GM12801 (cell line): ENCODE measurements around the gene RNPS1.

ENCODE experiments used
- TF ChIP-seq, protein P1 (sequence below): IDR thresholded peaks from one replicate; pipeline ENCODE4 v1.5.1; 2011; ENCODE audit warnings: control low read depth; ENCODE audit not compliant: insufficient read length; ENCODE audit errors: extremely low read depth

RNPS1 gene

DNA sequence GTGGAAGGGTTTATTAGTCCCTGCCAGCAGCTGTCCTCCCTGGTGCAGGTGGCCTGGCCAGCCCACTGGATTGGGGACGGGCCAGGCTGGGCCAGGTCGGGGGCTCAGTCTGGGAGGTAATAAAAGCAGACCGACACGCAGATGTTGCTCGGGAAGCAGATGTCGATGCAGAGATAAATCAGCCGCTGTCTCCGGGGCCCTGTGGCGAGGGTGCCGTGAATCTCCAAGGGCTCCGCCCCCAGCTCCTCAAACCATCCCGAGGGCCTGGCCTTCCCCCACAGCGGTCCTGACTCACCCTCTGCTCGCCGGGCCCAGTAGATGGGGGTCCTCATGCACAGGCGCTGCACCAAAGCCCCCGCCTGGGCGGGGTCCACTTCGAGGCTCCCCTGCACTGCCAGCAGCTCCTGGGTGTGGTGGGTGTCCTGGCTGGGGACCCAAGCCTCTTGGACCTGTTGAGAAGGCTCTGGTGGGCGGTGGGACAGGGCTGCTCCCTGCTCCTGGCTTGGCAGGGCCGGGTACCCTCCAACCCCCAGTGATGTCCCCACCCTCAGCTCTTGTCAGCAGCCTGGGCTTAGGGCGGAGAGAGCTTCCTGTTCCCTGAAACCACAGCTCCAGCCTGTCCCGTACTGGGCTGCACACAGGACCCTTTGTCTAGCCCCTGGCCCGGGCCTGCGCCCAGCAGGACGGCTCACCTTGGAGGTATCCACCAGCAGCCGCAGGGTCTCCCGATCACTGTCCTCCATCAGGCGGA lies 58.5 kb downstream of the RNPS1 start:
- TF ChIP-seq, protein P1, sequence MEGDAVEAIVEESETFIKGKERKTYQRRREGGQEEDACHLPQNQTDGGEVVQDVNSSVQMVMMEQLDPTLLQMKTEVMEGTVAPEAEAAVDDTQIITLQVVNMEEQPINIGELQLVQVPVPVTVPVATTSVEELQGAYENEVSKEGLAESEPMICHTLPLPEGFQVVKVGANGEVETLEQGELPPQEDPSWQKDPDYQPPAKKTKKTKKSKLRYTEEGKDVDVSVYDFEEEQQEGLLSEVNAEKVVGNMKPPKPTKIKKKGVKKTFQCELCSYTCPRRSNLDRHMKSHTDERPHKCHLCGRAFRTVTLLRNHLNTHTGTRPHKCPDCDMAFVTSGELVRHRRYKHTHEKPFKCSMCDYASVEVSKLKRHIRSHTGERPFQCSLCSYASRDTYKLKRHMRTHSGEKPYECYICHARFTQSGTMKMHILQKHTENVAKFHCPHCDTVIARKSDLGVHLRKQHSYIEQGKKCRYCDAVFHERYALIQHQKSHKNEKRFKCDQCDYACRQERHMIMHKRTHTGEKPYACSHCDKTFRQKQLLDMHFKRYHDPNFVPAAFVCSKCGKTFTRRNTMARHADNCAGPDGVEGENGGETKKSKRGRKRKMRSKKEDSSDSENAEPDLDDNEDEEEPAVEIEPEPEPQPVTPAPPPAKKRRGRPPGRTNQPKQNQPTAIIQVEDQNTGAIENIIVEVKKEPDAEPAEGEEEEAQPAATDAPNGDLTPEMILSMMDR: no peak

DNA sequence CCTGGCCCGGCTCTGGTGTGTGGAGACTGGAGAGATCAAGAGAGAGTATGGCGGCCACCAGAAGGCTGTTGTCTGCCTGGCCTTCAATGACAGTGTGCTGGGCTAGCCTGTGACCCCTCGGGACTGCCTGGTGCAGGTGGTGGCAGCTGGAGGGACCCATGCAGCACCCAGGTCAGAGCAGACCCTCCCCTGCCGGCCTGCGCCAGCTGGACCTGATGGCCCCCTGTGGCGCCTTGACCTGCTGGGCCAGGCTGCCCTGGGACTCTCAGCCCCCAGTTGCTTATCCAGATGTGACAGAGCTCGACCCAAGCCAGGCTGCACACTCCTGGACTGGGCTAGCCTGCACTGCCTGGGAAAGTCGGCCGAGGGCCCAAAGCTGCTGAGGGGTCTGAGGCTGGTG lies 59.2 kb downstream of the RNPS1 start:
- TF ChIP-seq, protein P1: no peak

DNA sequence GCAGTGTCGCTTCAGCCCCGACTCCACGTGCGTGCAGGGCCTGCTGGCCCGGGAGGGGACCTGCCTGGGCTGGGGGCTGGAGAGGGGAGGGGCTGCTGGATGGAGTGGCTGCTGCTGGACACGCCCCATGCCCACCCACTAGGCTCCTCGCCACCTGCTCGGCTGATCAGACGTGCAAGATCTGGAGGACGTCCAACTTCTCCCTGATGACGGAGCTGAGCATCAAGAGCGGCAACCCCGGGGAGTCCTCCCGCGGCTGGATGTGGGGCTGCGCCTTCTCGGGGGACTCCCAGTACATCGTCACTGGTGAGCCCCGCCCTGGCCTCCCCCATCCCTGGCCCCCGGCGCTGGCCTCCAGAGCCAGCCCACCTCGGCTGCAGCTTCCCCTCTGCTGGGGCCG lies 59.6 kb downstream of the RNPS1 start:
- TF ChIP-seq, protein P1: no peak

- TF ChIP-seq, protein P1: no peak
Observed at GRCh38 chr16:2207872-2208271, 60.1 kb downstream of the RNPS1 start.

GRCh38 chr16:2206780-2207433 lies 61.0 kb downstream of the RNPS1 start:
- TF ChIP-seq, protein P1: no peak

DNA sequence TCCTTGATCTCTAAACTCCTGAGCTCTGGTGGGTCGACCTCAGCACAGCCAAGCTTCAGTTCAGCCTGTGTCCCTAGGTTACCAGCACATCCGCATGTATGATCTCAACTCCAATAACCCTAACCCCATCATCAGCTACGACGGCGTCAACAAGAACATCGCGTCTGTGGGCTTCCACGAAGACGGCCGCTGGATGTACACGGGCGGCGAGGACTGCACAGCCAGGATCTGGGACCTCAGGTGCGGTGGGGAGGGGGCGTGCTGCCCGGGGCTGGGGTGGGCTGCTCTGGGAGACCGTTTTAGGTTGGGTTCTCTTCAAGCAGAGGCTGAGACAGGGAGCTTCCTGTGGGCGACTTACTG lies 61.5 kb downstream of the RNPS1 start:
- TF ChIP-seq, protein P1: no peak

DNA sequence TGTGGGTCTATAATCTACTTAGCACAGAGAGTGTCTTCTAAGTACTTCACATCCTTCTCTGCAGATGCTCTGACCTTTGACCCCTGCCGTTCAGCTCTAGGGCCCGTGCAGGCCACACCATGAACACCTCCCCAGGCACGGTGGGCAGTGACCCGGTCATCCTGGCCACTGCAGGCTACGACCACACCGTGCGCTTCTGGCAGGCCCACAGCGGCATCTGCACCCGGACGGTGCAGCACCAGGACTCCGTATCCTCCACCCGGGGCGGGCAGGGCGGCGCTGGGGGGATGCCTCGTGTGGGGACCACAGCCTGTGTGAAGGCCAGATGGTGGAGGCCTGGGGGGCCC lies 62.0 kb downstream of the RNPS1 start:
- TF ChIP-seq, protein P1: no peak
